ENCODE data around the gene MSANTD2. TPM values are rescaled to one million over a fixed set of nuclear protein-coding genes. Genes with fewer than 3 reads are reported as not detected.
A peak's percentile ranks its signal among the peaks of the same experiment; 100 is the strongest.
"Not testable (repeated sequence)": the region's sequence is repeated elsewhere in the genome, so short reads cannot be mapped to it uniquely, and the experiment has no call there.

MSANTD2 gene
- total RNA-seq, 1 experiment from 2014 or later = 12.6 TPM

DNA sequence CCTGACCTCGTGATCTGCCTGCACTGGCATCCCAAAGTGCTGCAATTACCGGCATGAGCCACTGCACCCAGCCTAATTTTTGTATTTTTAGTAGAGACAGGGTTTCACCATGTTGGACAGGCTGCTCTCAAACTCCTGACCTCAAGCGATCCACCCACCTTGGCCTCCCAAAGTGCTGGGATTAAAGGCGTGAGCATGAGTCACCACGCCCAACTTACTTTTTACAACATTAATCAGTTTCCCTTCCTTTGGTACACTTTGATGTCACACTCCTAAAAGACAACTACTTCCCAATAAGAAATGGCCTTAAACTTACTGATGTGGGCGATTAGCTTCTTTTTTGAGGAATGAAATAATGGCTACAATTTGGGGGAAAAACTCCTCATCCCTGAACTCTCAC, 29.2 kb downstream of the MSANTD2 start:
- not testable (repeated sequence) for H3K4me1 ChIP-seq

DNA sequence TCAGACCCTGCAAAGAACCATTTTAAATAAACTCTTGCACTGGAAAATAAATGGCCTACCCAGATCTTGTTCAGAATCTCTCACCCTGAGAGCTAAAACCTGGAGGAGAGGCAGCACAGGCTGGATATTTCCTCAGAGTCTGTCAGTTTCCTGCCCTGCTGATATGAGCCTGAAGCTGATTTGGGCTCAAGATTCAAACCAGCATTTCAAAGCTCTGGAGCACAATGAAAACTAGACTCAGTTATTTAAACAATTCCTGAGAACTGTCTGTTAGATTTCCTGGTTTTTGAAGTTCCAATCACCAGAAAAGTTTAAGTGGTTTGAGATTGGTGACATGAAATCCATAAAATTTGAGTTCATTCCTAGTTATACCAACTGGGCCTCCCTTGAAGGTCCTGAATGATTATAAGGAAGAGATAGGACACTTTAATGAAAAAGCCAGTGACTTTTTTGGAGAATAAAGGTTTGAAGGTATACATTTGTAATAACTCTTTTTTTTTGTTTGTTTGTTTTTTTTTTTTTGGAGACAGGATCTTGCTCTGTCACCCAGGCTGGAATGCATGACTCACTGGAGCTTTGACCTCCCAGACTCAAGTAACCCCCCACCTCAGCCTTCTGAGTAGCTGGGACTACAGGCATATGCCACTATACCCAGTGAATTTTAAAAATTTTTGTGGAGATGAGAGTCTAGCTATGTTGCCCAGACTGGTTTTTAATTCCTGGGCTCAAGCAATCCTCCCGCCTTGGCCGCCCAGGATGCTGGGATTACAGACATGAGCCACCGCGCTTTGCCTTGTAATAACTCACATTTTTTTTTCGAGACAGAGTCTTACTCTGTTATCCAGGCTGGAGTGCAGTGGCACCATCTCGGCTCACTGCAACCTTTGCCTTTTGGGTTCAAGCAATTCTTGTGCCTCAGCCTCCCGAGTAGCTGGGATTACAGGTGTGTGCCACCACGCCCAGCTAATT, 30.1 kb downstream of the MSANTD2 start:
- no peaks in the 10 kb centered on the region for H3K9me3 ChIP-seq (replicated peaks)
- no peak overlapping the region for H3K4me3 ChIP-seq
- H3K36me3 ChIP-seq = peaks cover 11% of the 10 kb centered on the region
- H3K27me3 ChIP-seq = no peaks in the 10 kb centered on the region
- no peak overlapping the region for H3K27ac ChIP-seq
- H3K4me1 ChIP-seq = no peaks in the 10 kb centered on the region
- no peak for DNase-seq

More for the DNA sequence above, 29.2 kb downstream of the MSANTD2 start:
- not testable (repeated sequence) for H3K27ac ChIP-seq; H3K4me3 ChIP-seq; DNase-seq; H3K27me3 ChIP-seq; H3K9me3 ChIP-seq (replicated peaks)
- peaks cover 12% of the 10 kb centered on the region for H3K36me3 ChIP-seq

DNA sequence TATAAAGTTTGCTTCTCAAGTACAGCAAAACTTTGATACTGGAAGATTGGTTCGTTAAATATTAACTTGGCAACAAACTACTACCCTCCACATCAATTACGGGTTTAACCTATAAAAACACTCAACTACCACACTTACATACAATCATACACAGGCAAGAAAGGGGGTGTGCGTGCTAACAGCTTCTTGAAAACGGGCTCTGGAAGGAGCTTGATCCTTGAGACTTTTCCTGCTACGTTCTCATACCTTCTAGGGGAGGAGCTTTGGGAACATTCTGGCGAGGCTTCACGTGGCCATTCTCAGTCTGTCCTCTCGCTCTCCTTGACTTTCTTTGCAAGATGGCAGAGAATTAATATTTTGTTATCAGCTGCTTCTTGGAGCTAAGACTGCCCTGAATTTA, 31.3 kb downstream of the MSANTD2 start:
- Histone ChIP-seq H3K27me3 (no peaks in the 10 kb centered on the region), H3K36me3 (peaks cover 11% of the 10 kb centered on the region), H3K9me3 (replicated peaks) (no peaks in the 10 kb centered on the region), H3K4me1 (no peaks in the 10 kb centered on the region; the same call in 1 of the 2 replicates), H3K27ac (no peak overlapping the region), H3K4me3 (no peak overlapping the region)
- no peak for DNase-seq

DNA sequence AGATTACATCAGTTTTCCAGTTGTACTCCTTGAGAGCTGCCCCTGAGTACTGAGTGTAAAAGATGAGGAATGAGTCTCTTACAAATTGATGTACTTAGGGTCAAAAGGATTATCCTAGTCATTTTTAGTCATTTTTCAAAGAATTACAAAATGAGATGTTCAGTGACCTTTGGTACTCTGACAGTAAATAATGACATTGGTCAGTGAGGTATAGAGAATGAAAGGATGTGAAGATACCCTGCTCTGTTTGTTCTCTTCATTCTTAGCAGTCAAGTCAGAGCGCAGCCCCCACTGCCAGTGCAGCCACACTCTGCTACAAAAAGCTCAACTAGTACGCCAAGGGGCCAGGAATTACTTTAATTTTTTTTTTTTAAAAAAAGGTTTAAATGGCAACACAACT, 34.0 kb downstream of the MSANTD2 start:
- Histone ChIP-seq H3K36me3 (peaks cover 9% of the 10 kb centered on the region), H3K4me3 (no peak overlapping the region), H3K9me3 (replicated peaks) (no peaks in the 10 kb centered on the region), H3K27me3 (no peaks in the 10 kb centered on the region), H3K27ac (no peak overlapping the region), H3K4me1 (peaks cover 3% of the 10 kb centered on the region; the same call in 1 of the 2 replicates)
- no peak for DNase-seq

DNA sequence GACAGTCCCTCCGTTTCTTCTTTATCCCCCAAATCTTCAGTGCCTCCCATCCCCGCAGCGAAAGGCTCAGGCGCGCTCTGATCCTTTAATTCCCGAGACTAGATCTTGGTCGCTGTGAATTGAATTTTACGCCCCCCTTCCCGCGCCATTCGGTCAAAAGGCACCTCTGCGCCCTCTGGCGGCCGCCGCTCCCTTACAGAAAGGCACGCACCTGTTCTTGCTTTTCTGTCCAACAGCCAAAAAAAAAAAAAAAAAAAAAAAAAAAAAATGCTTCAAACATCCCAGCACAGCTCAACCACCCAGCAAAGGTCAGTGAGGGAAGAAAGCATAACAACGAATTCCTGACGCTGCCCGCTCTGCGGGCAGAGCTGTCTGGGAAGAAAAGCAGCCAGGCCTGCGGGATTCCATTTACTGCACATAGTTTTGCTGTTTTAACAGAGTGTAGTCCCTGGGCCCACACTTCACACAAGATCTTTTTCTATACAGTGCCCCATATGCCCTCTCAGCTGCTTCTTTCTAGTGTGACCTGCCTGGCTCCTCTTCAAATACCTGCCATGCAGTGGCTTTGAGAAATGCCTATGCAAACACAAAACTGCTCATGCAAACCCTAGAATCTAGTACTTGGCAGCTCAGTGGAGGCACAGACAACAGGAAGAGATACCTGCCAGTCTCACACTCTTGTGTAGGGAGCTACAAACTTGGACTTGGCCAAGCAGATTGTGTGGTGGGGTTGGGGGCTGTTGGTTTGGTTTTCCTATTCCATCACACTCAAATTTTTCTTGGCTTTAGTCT, 36.9 kb downstream of the MSANTD2 start:
- Histone ChIP-seq H3K27me3 (no peaks in the 10 kb centered on the region), H3K9me3 (replicated peaks) (no peaks in the 10 kb centered on the region), H3K4me3 (peak overlapping the region; percentile 32), H3K4me1 (peaks cover 3% of the 10 kb centered on the region; the same call in 1 of the 2 replicates), H3K36me3 (peaks cover 6% of the 10 kb centered on the region), H3K27ac (no peak overlapping the region)
- DNase-seq = peak; percentile 73 to 77

DNA sequence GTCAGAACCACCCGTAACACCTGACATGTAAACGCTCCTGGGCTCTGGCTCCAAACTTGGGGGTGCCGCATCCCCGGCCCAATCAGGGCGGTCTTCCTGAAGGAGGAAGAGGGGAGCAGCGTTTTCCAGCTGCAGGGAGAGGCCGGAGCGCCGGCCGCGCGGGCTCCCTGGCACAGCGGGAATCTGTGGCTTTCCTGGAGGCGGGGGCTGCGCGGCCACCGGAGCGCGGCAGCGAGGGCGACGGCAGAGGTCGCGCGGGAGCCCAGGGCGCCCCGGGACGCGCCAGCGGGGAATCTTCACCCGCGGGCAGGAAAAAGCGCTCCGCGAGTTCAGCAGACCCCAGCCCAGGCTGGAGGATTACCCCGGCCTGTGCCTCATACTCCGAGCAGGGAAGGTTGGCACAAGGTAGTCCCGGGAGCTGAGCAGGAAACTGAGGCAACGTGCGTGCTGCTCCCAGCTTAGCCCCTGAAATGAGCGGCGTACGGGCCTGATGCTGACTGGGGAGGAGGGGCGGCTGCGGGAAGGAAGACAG, 37.5 kb downstream of the MSANTD2 start:
- H3K4me3 ChIP-seq = peak overlapping the region; percentile 32
- no peak for DNase-seq
- peaks cover 1% of the 10 kb centered on the region for H3K36me3 ChIP-seq
- H3K9me3 ChIP-seq (replicated peaks) = no peaks in the 10 kb centered on the region
- peaks cover 3% of the 10 kb centered on the region; the same call in 1 of the 2 replicates for H3K4me1 ChIP-seq
- H3K27ac ChIP-seq = no peak overlapping the region
- H3K27me3 ChIP-seq = no peaks in the 10 kb centered on the region

DNA sequence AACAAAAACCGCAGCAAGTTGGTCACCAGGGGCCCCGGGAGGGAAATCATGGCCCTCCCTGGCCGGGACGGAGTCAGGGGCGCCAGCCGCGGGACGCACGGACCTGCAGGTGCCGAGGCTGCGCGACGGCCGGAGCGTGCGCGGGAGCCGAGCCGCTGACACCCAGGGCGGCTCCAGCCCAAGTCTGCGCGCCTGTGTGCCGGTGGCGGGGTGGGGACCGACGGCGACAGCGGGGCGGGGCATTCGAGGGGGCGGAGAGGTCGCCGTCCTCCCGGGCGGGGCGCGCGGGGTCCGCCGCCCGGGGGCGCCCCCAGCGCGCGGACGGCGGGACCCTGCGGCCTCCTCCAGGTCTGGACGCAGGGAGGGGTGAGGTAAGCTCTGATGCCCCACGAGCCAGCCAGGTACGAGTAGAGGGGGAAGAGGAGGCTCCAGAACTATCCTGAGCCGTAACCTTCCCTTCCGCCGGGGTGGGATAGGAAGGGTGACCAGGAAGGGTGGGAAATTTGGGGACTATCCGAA, 38.0 kb downstream of the MSANTD2 start, which contains the start of gene ESAM:
Gene ESAM, minus strand, starts transcription at position 186 of the 519 bp plus-strand sequence. Its CDS starts 136 bp downstream, at position 50.
- no peak for DNase-seq
- H3K27ac ChIP-seq = no peak within 1 kb of the TSS
- H3K9me3 ChIP-seq (replicated peaks) = no peaks in the 10 kb centered on the region
- H3K4me1 ChIP-seq = peaks cover 3% of the 10 kb centered on the region; the same call in 1 of the 2 replicates
- H3K4me3 ChIP-seq = peak within 1 kb of the TSS; percentile 32
- H3K36me3 ChIP-seq = no peaks in the 10 kb centered on the region; the same call in none of the 2 replicates
- no peaks in the 10 kb centered on the region for H3K27me3 ChIP-seq

DNA sequence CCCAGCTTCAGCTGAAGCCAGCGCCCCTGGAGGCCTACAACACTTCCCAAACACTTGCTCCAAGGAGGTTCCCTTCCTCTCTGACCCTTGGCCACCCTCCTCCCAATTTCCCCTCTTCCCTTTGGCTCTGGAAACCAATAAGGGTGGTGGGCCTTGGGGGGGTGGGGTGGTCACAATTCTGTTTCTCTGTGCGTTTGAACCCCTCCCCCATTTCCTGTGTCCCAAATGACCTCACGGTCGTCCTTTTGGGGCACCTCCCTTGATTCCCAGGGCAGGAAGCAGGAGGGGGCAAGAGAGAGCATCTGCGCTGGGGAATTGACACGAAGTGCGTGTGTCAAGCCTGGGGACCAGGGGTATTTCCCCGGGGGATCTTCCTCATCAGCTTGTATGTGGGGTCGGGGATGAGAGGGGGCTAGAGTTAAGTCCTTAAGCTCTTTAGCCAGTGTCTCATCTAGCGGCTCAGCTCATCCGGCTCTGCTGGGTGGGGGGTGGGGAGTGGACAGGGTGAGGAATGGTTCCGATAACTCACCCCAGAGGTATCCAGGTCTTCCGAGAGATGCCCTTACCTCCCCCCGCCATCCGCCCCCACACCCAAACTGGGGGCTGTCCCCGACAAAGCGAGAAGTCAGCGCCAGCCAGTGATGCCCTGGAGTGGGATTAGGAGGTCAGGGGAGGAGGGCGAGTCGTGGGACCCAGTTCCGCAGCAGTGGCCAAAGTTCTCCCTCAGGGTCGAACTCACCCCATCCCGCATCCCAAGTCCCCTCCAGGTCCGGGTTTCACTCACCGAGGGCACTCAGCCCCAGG, 38.7 kb downstream of the MSANTD2 start:
- Histone ChIP-seq H3K27me3 (no peaks in the 10 kb centered on the region), H3K4me3 (no peak overlapping the region), H3K36me3 (no peaks in the 10 kb centered on the region), H3K4me1 (peaks cover 3% of the 10 kb centered on the region; the same call in 1 of the 2 replicates), H3K27ac (no peak overlapping the region), H3K9me3 (replicated peaks) (no peaks in the 10 kb centered on the region)
- DNase-seq = no peak

DNA sequence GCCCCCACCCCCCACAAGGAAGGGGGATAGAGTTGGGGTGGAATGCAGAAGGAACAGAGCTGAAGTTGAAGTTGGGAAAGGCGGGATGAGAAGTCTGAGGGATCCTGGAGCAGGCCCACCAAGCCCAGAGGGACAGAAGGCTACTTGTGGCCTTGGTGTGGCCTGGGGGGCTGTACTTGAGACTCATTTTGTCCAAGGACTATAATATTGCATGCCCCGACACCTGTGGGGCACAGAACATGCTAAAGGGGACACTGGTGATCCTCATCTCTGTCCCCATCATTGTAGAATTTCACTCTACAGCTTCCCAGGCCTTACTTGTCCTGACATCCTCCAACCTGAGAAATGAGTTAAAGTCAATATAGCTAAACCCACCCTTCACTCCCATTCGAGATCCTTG, 39.4 kb downstream of the MSANTD2 start:
- no peaks in the 10 kb centered on the region for H3K27me3 ChIP-seq
- no peak overlapping the region for H3K4me3 ChIP-seq
- H3K4me1 ChIP-seq = peaks cover 3% of the 10 kb centered on the region; the same call in 1 of the 2 replicates

DNA sequence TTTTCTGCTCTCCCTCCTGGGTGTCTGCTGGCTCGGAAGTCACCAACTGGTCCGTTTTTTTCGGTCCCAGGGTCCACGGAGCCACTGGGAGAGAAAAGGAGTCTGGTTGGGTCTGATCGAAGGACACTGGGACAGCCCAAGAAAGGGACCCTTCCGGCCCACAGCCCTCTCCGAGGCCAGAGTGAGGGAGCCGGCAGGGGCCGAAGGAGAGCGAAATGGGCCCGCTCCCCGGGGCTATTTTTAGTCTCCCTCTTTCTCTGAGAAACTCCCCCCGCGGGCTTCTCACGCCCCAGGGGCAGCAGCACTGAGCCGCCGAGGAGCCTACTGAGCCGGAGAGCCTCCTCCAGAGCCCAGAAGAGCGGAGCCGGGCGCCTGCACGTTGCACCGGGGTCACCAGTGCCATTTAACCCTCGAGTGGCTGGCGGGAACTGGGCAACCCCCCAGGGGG, 40.0 kb downstream of the MSANTD2 start:
- Histone ChIP-seq H3K4me3 (no peak overlapping the region), H3K4me1 (peaks cover 3% of the 10 kb centered on the region; the same call in 1 of the 2 replicates), H3K27ac (no peak overlapping the region), H3K27me3 (no peaks in the 10 kb centered on the region), H3K36me3 (no peaks in the 10 kb centered on the region), H3K9me3 (replicated peaks) (no peaks in the 10 kb centered on the region)
- DNase-seq = no peak

More for the DNA sequence above, 39.4 kb downstream of the MSANTD2 start:
- Histone ChIP-seq H3K36me3 (no peaks in the 10 kb centered on the region), H3K27ac (no peak overlapping the region), H3K9me3 (replicated peaks) (no peaks in the 10 kb centered on the region)
- no peak for DNase-seq

DNA sequence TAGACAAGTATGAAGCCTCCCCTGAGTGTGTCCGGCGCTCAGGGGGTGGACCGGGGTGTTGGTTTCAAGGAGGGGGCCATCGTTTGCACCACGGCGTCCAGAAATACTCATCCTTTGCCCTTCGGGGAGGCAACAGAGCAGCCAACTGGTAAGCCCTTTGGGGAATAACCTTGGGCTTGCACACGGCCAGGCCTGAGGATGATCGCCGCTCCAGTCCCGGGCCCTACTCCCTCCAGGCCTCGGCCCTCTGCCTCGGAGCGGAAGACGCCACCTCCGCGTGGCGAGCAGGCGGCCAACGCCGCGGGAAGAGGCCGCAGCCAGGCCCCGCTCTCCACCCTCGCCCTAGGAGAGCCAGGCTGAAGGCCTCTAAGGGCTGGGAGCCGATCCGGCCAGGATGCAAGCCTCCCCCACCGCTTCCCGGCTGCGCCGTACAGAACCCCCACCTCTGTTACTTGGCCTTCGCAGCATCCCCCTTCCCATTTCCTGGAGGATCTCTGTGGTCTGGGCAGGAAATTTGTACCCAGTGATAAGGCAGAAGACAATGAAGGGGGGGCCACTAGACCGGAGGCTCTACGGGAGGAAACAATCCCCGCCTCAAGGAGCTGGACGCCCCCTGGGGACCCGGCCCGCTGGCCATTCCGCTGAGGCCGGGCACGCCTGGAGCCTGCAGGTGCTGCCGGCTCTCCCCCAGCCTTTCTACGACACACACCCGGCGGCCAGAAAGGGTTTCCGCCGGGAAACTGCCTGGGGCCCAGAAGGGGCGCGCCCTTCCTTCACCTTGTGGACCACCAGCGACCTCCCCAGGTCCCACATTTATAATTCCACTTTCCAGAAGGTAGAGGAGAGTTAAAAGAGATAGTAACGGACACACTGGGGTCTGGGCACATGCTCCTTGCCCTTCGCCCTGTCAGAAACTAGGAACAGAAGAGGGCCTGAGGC, 40.7 kb downstream of the MSANTD2 start:
- no peaks in the 10 kb centered on the region for H3K36me3 ChIP-seq
- H3K27me3 ChIP-seq = no peaks in the 10 kb centered on the region
- H3K9me3 ChIP-seq (replicated peaks) = no peaks in the 10 kb centered on the region
- H3K4me1 ChIP-seq = peaks cover 3% of the 10 kb centered on the region; the same call in 1 of the 2 replicates
- DNase-seq = no peak
- H3K27ac ChIP-seq = no peak overlapping the region
- no peak overlapping the region for H3K4me3 ChIP-seq

DNA sequence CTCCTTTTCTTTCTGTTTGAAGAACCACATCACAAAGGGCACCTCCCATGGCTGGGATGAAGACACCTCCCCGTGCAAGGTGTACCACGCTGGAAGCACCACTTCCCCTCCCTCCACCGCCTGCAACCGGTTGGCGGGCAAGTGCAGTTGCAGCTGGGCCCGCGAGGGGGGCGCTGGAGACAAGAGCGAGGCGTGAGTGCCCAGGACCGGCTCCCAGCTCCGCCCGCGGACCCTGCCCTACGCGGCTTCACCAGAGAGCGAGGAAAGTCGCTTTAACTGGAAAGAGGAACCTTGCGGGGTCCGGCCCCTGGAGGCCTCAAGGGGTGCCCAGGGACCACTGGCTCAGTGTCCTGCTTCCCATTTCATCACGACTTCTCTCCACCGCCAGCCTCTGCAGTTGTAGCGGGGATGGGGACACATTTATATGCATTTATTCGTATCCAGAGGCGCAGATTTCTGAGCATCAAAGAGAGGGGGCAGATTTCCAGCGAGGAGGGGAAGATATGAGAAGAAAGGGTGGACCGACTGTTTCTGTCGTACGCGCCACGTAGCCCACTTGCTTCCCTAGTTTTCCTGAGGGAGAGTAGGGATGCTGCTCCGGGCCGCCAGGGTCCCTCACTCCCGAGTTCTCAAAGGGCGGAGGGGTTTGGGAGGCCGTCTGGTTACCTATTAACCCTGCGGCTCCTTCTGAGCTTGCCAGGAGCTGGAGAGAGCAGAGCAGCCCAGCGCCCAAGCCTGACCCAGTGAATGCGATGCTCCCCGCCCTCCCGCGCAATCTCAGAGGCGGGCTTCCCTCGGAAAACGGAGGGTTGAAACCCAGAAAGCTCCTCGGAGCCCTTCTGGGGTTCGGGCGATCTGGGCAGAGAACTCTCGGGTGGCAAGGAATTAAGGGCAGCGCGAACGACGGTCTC, 41.6 kb downstream of the MSANTD2 start:
- no peaks in the 10 kb centered on the region for H3K36me3 ChIP-seq
- H3K4me1 ChIP-seq = 0 out of 2 replicates have a peak, but pooled peaks cover 3% of the 10 kb centered on the region
- no peaks in the 10 kb centered on the region for H3K9me3 ChIP-seq (replicated peaks)
- H3K27me3 ChIP-seq = no peaks in the 10 kb centered on the region
- no peak overlapping the region for H3K27ac ChIP-seq
- DNase-seq = no peak
- H3K4me3 ChIP-seq = no peak overlapping the region

Data from SJCRH30 (cell line).